Measurements from ENCODE around the gene OR2L3. TPM values are rescaled to one million over a fixed set of nuclear protein-coding genes. Genes with fewer than 3 reads are reported as not detected.

Gene OR2L3, protein sequence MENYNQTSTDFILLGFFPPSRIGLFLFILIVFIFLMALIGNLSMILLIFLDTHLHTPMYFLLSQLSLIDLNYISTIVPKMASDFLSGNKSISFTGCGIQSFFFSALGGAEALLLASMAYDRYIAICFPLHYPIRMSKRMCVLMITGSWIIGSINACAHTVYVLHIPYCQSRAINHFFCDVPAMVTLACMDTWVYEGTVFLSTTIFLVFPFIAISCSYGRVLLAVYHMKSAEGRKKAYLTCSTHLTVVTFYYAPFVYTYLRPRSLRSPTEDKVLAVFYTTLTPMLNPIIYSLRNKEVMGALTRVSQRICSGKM
- total RNA-seq: not detected in 3 replicates
- long read RNA-seq: 0 reads

DNA sequence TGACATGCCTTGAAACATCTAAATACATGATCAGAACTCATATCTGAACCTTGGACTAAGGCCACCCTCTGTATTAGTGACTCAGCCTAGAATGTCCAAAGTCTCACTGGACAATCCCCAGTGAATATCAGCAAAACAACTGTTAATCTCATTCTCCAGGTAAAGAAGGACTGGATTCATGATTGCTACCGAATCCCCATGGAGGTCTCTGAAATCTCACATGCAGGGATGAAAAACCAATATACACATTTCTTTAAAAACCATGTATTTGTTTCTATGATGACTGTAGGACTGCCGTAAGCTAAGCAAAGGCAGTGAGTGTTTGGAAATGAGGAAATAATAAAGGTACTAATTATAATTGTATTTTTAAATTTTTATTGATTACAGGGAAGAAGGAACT is at the start of gene OR2L3:
Gene OR2L3 (plus strand): TSS at position 301 of the 400 bp plus-strand sequence. CDS start 13,846 bp downstream, outside the sequence.
- TF ChIP-seq, protein P1, sequence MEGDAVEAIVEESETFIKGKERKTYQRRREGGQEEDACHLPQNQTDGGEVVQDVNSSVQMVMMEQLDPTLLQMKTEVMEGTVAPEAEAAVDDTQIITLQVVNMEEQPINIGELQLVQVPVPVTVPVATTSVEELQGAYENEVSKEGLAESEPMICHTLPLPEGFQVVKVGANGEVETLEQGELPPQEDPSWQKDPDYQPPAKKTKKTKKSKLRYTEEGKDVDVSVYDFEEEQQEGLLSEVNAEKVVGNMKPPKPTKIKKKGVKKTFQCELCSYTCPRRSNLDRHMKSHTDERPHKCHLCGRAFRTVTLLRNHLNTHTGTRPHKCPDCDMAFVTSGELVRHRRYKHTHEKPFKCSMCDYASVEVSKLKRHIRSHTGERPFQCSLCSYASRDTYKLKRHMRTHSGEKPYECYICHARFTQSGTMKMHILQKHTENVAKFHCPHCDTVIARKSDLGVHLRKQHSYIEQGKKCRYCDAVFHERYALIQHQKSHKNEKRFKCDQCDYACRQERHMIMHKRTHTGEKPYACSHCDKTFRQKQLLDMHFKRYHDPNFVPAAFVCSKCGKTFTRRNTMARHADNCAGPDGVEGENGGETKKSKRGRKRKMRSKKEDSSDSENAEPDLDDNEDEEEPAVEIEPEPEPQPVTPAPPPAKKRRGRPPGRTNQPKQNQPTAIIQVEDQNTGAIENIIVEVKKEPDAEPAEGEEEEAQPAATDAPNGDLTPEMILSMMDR (IDR thresholded peaks at IDR 0.05): no peak
- no peaks in the 10 kb centered on the region for H3K27me3 Mint-ChIP-seq (ENCODE audit: low read depth)
- no peak within 1 kb of the TSS for H3K27ac Mint-ChIP-seq (ENCODE audit: unreplicated experiment)
- no peak within 1 kb of the TSS for H3K4me3 Mint-ChIP-seq (ENCODE audit: unreplicated experiment)
- DNase-seq (ENCODE audit: low spot score): no peak
- H3K4me1 Mint-ChIP-seq (ENCODE audit: low read depth): no peaks in the 10 kb centered on the region
- peaks cover 39% of the 10 kb centered on the region for H3K9me3 Mint-ChIP-seq (ENCODE audit: low read depth)
- no peaks in the 10 kb centered on the region for H3K36me3 Mint-ChIP-seq (ENCODE audit: low read depth)

DNA sequence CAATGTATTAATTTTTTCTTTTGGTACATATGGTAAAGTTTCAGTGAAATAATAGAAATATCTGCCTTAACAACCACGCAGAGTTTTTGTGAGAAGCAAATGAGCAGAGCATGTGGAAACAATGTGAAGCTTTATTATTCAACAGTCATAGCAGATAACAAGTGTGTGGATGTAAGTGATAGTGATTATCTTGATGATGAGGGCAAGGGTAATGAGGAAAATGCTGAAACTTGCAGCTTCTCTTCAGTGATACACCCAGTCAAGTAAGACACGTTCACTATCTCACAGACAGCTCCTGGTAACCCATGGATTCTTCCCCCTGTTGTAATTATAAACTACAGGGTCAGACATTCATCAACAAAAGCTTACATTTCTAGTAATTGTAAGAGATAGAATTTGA is 47.8 kb upstream of the OR2L3 start:
- H3K4me1 Mint-ChIP-seq (ENCODE audit: low read depth): no peaks in the 10 kb centered on the region
- H3K4me3 Mint-ChIP-seq (ENCODE audit: unreplicated experiment): no peak overlapping the region
- H3K27me3 Mint-ChIP-seq (ENCODE audit: low read depth): no peaks in the 10 kb centered on the region
- no peak for DNase-seq (ENCODE audit: low spot score)
- peaks cover 43% of the 10 kb centered on the region for H3K9me3 Mint-ChIP-seq (ENCODE audit: low read depth)
- no peaks in the 10 kb centered on the region for H3K36me3 Mint-ChIP-seq (ENCODE audit: low read depth)
- TF ChIP-seq, protein P1 (IDR thresholded peaks at IDR 0.05): no peak
- no peak overlapping the region for H3K27ac Mint-ChIP-seq (ENCODE audit: unreplicated experiment)

DNA sequence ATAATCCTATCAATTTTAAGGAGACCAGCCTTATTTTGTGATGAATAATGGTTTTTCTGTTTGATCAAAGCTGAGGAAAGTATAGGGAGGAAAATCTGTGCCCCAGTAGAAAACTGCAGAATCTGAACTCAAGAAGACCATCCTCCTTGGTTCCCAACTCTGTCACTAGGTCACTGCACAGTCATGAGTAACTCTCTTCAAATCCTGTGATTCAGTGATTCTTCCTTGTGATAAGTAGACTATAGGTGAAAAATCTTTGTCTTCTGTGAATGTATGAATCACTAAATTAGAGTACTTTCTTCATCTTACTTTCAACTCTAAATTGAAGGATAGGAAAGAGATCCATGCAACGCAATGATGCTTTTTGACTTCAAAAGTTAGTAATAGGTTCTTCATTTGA is 46.5 kb upstream of the OR2L3 start:
- Mint-ChIP-seq H3K27ac (ENCODE audit: unreplicated experiment) (no peak overlapping the region), H3K27me3 (ENCODE audit: low read depth) (no peaks in the 10 kb centered on the region), H3K4me3 (ENCODE audit: unreplicated experiment) (no peak overlapping the region), H3K9me3 (ENCODE audit: low read depth) (peaks cover 40% of the 10 kb centered on the region), H3K4me1 (ENCODE audit: low read depth) (no peaks in the 10 kb centered on the region), H3K36me3 (ENCODE audit: low read depth) (no peaks in the 10 kb centered on the region)
- TF ChIP-seq, protein P1 (IDR thresholded peaks at IDR 0.05): no peak
- DNase-seq (ENCODE audit: low spot score): no peak

DNA sequence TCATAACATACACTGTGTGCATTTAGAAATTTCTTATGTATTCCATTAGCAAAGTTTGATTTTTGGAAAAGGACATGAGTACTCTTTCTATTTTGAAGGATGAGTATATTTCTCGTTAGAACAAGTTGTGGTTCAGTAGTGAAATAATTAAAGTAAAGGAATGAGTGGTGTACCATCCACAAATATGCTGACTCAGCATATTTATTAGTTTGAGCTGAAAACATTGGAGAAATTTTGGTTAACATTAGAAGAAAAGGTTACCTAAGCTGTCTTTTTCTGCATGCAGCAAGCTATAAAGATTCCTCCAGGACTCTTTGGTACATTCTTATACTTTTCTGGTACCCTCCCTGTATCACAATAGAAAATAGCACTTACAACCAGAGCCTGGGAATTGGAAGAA is 38.9 kb upstream of the OR2L3 start:
- Mint-ChIP-seq H3K4me3 (ENCODE audit: unreplicated experiment) (no peak overlapping the region), H3K27ac (ENCODE audit: unreplicated experiment) (no peak overlapping the region), H3K4me1 (ENCODE audit: low read depth) (no peaks in the 10 kb centered on the region), H3K36me3 (ENCODE audit: low read depth) (peaks cover 5% of the 10 kb centered on the region), H3K27me3 (ENCODE audit: low read depth) (no peaks in the 10 kb centered on the region), H3K9me3 (ENCODE audit: low read depth) (peaks cover 71% of the 10 kb centered on the region)
- TF ChIP-seq, protein P1 (IDR thresholded peaks at IDR 0.05): no peak
- DNase-seq (ENCODE audit: low spot score): no peak

DNA sequence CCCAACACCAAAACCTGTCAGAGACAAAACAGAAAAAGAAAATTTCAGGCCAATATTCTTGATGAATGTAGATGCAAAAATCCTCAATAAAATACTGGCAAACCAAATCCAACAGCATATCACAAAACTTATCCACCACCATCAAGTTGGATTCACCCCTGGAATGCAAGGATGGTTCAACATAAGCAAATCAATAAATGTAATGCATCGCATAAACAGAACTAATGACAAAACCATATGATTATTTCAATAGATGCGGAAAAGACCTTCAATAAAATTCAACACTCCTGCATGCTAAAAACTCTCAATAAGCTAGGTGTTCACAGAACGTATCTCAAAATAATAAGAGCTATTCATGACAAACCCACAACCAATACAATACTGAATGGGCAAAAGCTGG is 37.0 kb upstream of the OR2L3 start:
- Mint-ChIP-seq H3K27me3 (ENCODE audit: low read depth) (no peaks in the 10 kb centered on the region), H3K9me3 (ENCODE audit: low read depth) (peaks cover 71% of the 10 kb centered on the region), H3K27ac (ENCODE audit: unreplicated experiment) (no peak overlapping the region), H3K36me3 (ENCODE audit: low read depth) (peaks cover 5% of the 10 kb centered on the region), H3K4me1 (ENCODE audit: low read depth) (no peaks in the 10 kb centered on the region), H3K4me3 (ENCODE audit: unreplicated experiment) (no peak overlapping the region)
- TF ChIP-seq, protein P1 (IDR thresholded peaks at IDR 0.05): no peak
- DNase-seq (ENCODE audit: low spot score): no peak

Data from chondrocyte (in vitro differentiated cells).